ENCODE measurements around the gene NUDT7. TPM values are rescaled to one million over a fixed set of nuclear protein-coding genes. Genes with fewer than 3 reads are reported as not detected.

NUDT7 gene
- total RNA-seq, 1 experiment from 2014 or later, result 7.5 TPM

- DNase-seq (ENCODE audit: low spot score), result no peak
- ChIA-PET POLR2A (no interaction called here), CTCF (interaction anchor here (0.7 kb wide), 1 partner anchor 242 kb away, joined by 3 read pairs; no protein-coding TSS in a partner anchor)
- TF ChIP-seq PRRX2 (CRISPR knock-in tag; IDR thresholded peaks at IDR 0.05), result no peak
- no peak for TF ChIP-seq CBFB (CRISPR knock-in tag; IDR thresholded peaks at IDR 0.05; ENCODE audit: low read depth)
- no peak for TF ChIP-seq NFE2L1 (CRISPR knock-in tag; IDR thresholded peaks at IDR 0.05)
- TF ChIP-seq ZNF396 (CRISPR knock-in tag; IDR thresholded peaks at IDR 0.05; ENCODE audit: borderline replicate concordance), result no peak
- TF ChIP-seq IRF2 (CRISPR knock-in tag; IDR thresholded peaks at IDR 0.05; ENCODE audit: borderline replicate concordance, low read depth), result no peak
- peaks cover 5% of the 10 kb centered on the region for H3K9me3 Mint-ChIP-seq
- no peak overlapping the region for H3K27ac Mint-ChIP-seq
- no peaks in the 10 kb centered on the region for H3K4me1 Mint-ChIP-seq
- no peak overlapping the region for H3K4me3 Mint-ChIP-seq
- H3K36me3 Mint-ChIP-seq, result no peaks in the 10 kb centered on the region
- H3K27me3 Mint-ChIP-seq (ENCODE audit: low read depth), result no peaks in the 10 kb centered on the region; the same call in 1 of the 2 replicates
- ATAC-seq, result no peak
Measured at GRCh38 chr16:77761204-77761603, 38.9 kb downstream of the NUDT7 start.

DNA sequence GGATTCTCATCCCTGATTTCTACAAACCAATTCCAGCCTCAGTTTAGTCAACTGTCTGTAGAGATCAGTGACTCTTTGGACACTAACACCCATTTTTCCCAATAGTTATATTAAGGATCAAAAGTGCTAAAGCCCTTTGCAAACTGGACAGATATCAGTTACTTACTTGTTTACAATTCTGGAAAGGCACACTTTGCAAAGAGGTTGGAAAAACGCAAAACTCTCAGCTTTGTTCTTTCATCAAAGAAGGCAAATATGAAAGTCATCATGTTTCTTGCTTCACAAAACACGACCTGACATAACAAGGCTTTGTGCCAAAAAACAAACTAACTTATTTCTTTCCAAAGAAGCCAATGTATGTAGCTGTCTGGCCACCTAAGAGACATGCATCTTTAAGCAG, 39.9 kb downstream of the NUDT7 start:
- no peak for TF ChIP-seq PRRX2 (CRISPR knock-in tag; IDR thresholded peaks at IDR 0.05)
- no peak for TF ChIP-seq RELA (CRISPR knock-in tag; IDR thresholded peaks at IDR 0.05; ENCODE audit: borderline replicate concordance)
- no peak for TF ChIP-seq SOX15 (CRISPR knock-in tag; IDR thresholded peaks at IDR 0.05)
- TF ChIP-seq, protein P1, sequence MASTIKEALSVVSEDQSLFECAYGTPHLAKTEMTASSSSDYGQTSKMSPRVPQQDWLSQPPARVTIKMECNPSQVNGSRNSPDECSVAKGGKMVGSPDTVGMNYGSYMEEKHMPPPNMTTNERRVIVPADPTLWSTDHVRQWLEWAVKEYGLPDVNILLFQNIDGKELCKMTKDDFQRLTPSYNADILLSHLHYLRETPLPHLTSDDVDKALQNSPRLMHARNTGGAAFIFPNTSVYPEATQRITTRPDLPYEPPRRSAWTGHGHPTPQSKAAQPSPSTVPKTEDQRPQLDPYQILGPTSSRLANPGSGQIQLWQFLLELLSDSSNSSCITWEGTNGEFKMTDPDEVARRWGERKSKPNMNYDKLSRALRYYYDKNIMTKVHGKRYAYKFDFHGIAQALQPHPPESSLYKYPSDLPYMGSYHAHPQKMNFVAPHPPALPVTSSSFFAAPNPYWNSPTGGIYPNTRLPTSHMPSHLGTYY (CRISPR knock-in tag; IDR thresholded peaks at IDR 0.05), result no peak
- TF ChIP-seq ATF6 (CRISPR knock-in tag; IDR thresholded peaks at IDR 0.05), result no peak
- TF ChIP-seq ESRRA (CRISPR knock-in tag; IDR thresholded peaks at IDR 0.05; ENCODE audit: borderline replicate concordance), result no peak
- no peak for TF ChIP-seq ZNF219 (CRISPR knock-in tag; IDR thresholded peaks at IDR 0.05; ENCODE audit: borderline replicate concordance)
- TF ChIP-seq USF1 (CRISPR knock-in tag; IDR thresholded peaks at IDR 0.05), result no peak
- no peak for TF ChIP-seq ATF3 (CRISPR knock-in tag; conservative IDR thresholded peaks at IDR 0.05)
- TF ChIP-seq, protein P2, sequence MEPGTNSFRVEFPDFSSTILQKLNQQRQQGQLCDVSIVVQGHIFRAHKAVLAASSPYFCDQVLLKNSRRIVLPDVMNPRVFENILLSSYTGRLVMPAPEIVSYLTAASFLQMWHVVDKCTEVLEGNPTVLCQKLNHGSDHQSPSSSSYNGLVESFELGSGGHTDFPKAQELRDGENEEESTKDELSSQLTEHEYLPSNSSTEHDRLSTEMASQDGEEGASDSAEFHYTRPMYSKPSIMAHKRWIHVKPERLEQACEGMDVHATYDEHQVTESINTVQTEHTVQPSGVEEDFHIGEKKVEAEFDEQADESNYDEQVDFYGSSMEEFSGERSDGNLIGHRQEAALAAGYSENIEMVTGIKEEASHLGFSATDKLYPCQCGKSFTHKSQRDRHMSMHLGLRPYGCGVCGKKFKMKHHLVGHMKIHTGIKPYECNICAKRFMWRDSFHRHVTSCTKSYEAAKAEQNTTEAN (CRISPR knock-in tag; IDR thresholded peaks at IDR 0.05), result no peak
- TF ChIP-seq, protein P3, sequence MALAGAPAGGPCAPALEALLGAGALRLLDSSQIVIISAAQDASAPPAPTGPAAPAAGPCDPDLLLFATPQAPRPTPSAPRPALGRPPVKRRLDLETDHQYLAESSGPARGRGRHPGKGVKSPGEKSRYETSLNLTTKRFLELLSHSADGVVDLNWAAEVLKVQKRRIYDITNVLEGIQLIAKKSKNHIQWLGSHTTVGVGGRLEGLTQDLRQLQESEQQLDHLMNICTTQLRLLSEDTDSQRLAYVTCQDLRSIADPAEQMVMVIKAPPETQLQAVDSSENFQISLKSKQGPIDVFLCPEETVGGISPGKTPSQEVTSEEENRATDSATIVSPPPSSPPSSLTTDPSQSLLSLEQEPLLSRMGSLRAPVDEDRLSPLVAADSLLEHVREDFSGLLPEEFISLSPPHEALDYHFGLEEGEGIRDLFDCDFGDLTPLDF (CRISPR knock-in tag; IDR thresholded peaks at IDR 0.05), result no peak
- no peak for TF ChIP-seq GTF2I (CRISPR knock-in tag; conservative IDR thresholded peaks at IDR 0.05)
- ATAC-seq (no peak), DNase-seq (ENCODE audit: low spot score) (no peak)
- Mint-ChIP-seq H3K27ac (no peak overlapping the region), H3K4me1 (no peaks in the 10 kb centered on the region), H3K36me3 (no peaks in the 10 kb centered on the region), H3K27me3 (ENCODE audit: low read depth) (no peaks in the 10 kb centered on the region; the same call in 1 of the 2 replicates), H3K4me3 (no peak overlapping the region), H3K9me3 (peaks cover 5% of the 10 kb centered on the region)
- CTCF ChIA-PET, result no interaction called here
- POLR2A ChIA-PET, result no interaction called here

DNA sequence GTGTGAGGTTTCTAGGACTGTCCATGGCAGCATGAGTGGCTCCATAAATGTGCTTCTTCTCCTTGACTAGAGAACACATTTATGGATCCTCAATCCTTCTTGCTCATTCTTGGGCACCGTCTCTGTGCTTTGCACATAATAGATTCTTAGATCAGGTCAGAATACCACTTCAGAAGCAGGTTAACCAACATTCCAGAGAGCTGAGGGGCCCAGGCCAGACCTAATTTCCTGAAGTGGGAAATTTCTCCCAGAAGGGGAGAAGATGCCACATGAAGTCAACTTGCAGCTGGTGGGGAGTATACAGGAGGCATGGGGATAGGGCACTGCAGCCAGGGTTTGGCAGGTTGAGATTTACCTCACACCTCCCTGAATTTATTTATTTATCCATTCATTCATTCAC, 41.7 kb downstream of the NUDT7 start:
- DNase-seq (ENCODE audit: low spot score), result no peak
- no peak for ATAC-seq
- H3K36me3 Mint-ChIP-seq, result no peaks in the 10 kb centered on the region
- no peak overlapping the region for H3K27ac Mint-ChIP-seq
- peaks cover 1% of the 10 kb centered on the region for H3K9me3 Mint-ChIP-seq
- H3K4me1 Mint-ChIP-seq, result no peaks in the 10 kb centered on the region
- POLR2A ChIA-PET, result no interaction called here
- no peak overlapping the region for H3K4me3 Mint-ChIP-seq
- H3K27me3 Mint-ChIP-seq (ENCODE audit: low read depth), result no peaks in the 10 kb centered on the region; the same call in 1 of the 2 replicates
- TF ChIP-seq ZNF232 (CRISPR knock-in tag; IDR thresholded peaks at IDR 0.05), result no peak
- TF ChIP-seq, protein P4, sequence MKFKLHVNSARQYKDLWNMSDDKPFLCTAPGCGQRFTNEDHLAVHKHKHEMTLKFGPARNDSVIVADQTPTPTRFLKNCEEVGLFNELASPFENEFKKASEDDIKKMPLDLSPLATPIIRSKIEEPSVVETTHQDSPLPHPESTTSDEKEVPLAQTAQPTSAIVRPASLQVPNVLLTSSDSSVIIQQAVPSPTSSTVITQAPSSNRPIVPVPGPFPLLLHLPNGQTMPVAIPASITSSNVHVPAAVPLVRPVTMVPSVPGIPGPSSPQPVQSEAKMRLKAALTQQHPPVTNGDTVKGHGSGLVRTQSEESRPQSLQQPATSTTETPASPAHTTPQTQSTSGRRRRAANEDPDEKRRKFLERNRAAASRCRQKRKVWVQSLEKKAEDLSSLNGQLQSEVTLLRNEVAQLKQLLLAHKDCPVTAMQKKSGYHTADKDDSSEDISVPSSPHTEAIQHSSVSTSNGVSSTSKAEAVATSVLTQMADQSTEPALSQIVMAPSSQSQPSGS (CRISPR knock-in tag; IDR thresholded peaks at IDR 0.05; ENCODE audit: borderline replicate concordance, low read depth), result no peak
- no peak for TF ChIP-seq NFE2L1 (CRISPR knock-in tag; IDR thresholded peaks at IDR 0.05)
- CTCF ChIA-PET, result no interaction called here
